ENCODE data around the gene FBLN2. TPM values are rescaled to one million over a fixed set of nuclear protein-coding genes. Genes with fewer than 3 reads are reported as not detected.

The FBLN2 gene
- total RNA-seq, 1 donor from 2014 or later: 33.5 TPM

- DNase-seq: no peak
Measured at GRCh38 chr3:13624671-13625125, 75.8 kb downstream of the FBLN2 start.

GRCh38 chr3:13626396-13626795 lies 77.5 kb downstream of the FBLN2 start:
- DNase-seq: no peak

- DNase-seq: no peak
Measured at GRCh38 chr3:13626915-13627460, 78.1 kb downstream of the FBLN2 start.

- DNase-seq: no peak
Measured at GRCh38 chr3:13627681-13628080, 78.8 kb downstream of the FBLN2 start.

GRCh38 chr3:13628432-13628831 lies 79.5 kb downstream of the FBLN2 start:
- DNase-seq: no peak

- DNase-seq: no peak
Measured at GRCh38 chr3:13628841-13629551, 80.1 kb downstream of the FBLN2 start.

- no peak for DNase-seq
Measured at GRCh38 chr3:13629644-13630043, 80.7 kb downstream of the FBLN2 start.

GRCh38 chr3:13631256-13631655 lies 82.3 kb downstream of the FBLN2 start:
- no peak for DNase-seq

GRCh38 chr3:13633176-13633575 lies 84.3 kb downstream of the FBLN2 start:
- no peak for DNase-seq

- no peak for DNase-seq
Measured at GRCh38 chr3:13634151-13634550, 85.2 kb downstream of the FBLN2 start.

GRCh38 chr3:13634615-13635014 lies 85.7 kb downstream of the FBLN2 start:
- DNase-seq: no peak

GRCh38 chr3:13636186-13636585 lies 87.3 kb downstream of the FBLN2 start:
- no peak for DNase-seq

GRCh38 chr3:13636874-13637273 lies 87.9 kb downstream of the FBLN2 start:
- DNase-seq: no peak

GRCh38 chr3:13637311-13637891 lies 88.5 kb downstream of the FBLN2 start:
- no peak for DNase-seq

- no peak for DNase-seq
Measured at GRCh38 chr3:13637953-13638352, 89.0 kb downstream of the FBLN2 start.

GRCh38 chr3:13638927-13639326 lies 90.0 kb downstream of the FBLN2 start:
- DNase-seq: no peak

GRCh38 chr3:13642597-13642996 lies 93.7 kb downstream of the FBLN2 start:
- DNase-seq: no peak

- DNase-seq: no peak
Measured at GRCh38 chr3:13644341-13645117, 95.6 kb downstream of the FBLN2 start.

GRCh38 chr3:13645801-13646637 lies 97.1 kb downstream of the FBLN2 start:
- DNase-seq: no peak

- no peak for DNase-seq
Measured at GRCh38 chr3:13647298-13648059, 98.6 kb downstream of the FBLN2 start.
